Measurements from ENCODE around the gene DPH3. TPM values are rescaled to one million over a fixed set of nuclear protein-coding genes. Genes with fewer than 3 reads are reported as not detected.

DPH3 gene
- total and polyA plus RNA-seq, 10 of the 15 experiments (the other 5 are each of a cell fraction or from before 2014, with no cell fraction given): 10.8 to 71.8 (median 23.4) TPM

DNA sequence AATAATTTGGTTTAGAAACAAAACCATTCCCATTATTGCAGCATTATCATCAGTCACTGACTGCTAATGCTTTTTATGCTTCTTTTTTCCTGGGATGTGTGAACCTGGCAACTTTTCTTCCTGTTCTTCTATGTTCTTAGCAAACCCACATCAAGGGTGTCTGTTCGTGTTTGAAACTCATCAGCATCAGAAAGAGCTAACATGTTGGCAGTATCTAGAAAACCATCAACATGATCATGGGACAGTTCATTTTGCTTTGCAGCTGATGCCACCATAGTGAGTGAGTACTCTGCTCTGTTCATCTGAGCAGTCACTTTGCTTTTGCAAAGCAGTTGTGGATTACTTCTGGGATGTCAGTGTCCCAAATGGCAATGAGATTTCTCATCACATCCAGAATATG lies 5.9 kb downstream of the DPH3 start:
- Histone ChIP-seq H3K27ac (ENCODE audit: control insufficient read depth, insufficient read depth) (no peak overlapping the region), H3K27me3 (replicated peaks in 1 of 2; ENCODE audit: control insufficient read depth in 2 of 2, insufficient read depth in 2 of 2, low read length in 1 of 2) (no peaks in the 10 kb centered on the region), H4K20me1 (ENCODE audit: control insufficient read depth, insufficient read depth) (no peaks in the 10 kb centered on the region), H3K9me3 (replicated peaks; ENCODE audit: control insufficient read depth, insufficient read depth, low read length) (no peaks in the 10 kb centered on the region), H3K9ac (ENCODE audit: control insufficient read depth, insufficient read depth, low read length) (no peak overlapping the region), H3K4me2 (ENCODE audit: control insufficient read depth, insufficient read depth) (no peak overlapping the region), H3K4me3 (no peak overlapping the region), H3K36me3 (ENCODE audit: control insufficient read depth in 2 of 2, insufficient read depth in 2 of 2, low read length in 1 of 2) (peaks cover 0 to 2% of the 10 kb centered on the region in 2 experiments; a peak in 2 of 4 replicates), H3K4me1 (ENCODE audit: control insufficient read depth, insufficient read depth, low read length) (no peaks in the 10 kb centered on the region; the same call in 1 of the 2 replicates), H3K79me2 (ENCODE audit: control insufficient read depth, insufficient read depth, low read length) (peaks cover 12% of the 10 kb centered on the region), H2AFZ (ENCODE audit: control insufficient read depth, low read depth, low read length) (no peak overlapping the region)
- TF ChIP-seq SMARCA5 (IDR thresholded peaks at IDR 0.05): no peak
- TF ChIP-seq, protein P1, sequence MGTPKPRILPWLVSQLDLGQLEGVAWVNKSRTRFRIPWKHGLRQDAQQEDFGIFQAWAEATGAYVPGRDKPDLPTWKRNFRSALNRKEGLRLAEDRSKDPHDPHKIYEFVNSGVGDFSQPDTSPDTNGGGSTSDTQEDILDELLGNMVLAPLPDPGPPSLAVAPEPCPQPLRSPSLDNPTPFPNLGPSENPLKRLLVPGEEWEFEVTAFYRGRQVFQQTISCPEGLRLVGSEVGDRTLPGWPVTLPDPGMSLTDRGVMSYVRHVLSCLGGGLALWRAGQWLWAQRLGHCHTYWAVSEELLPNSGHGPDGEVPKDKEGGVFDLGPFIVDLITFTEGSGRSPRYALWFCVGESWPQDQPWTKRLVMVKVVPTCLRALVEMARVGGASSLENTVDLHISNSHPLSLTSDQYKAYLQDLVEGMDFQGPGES (IDR thresholded peaks at IDR 0.05): no peak
- TF ChIP-seq HDGF (IDR thresholded peaks at IDR 0.05): no peak
- TF ChIP-seq POLR2AphosphoS5 (IDR thresholded peaks at IDR 0.05; ENCODE audit: low read length): no peak
- no peak for TF ChIP-seq POLR2AphosphoS2 (IDR thresholded peaks at IDR 0.05; ENCODE audit: low read depth, low read length)
- TF ChIP-seq SMAD5 (IDR thresholded peaks at IDR 0.05; ENCODE audit: low read depth): no peak
- TF ChIP-seq MTA2 (IDR thresholded peaks at IDR 0.05; ENCODE audit: low read depth): no peak
- TF ChIP-seq ZNF24 (IDR thresholded peaks at IDR 0.05): no peak
- no peak for TF ChIP-seq MEF2B (IDR thresholded peaks at IDR 0.05; ENCODE audit: partially characterized antibody, poor library complexity, severe bottlenecking)
- TF ChIP-seq RB1 (IDR thresholded peaks at IDR 0.05; ENCODE audit: borderline replicate concordance): no peak
- TF ChIP-seq SREBF1 (IDR thresholded peaks at IDR 0.05; ENCODE audit: low read length): no peak
- TF ChIP-seq TARDBP (IDR thresholded peaks at IDR 0.05; ENCODE audit: borderline replicate concordance): no peak
- TF ChIP-seq, protein P2, sequence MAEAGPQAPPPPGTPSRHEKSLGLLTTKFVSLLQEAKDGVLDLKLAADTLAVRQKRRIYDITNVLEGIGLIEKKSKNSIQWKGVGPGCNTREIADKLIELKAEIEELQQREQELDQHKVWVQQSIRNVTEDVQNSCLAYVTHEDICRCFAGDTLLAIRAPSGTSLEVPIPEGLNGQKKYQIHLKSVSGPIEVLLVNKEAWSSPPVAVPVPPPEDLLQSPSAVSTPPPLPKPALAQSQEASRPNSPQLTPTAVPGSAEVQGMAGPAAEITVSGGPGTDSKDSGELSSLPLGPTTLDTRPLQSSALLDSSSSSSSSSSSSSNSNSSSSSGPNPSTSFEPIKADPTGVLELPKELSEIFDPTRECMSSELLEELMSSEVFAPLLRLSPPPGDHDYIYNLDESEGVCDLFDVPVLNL (IDR thresholded peaks at IDR 0.05; ENCODE audit: low read depth, low read length): no peak
- TF ChIP-seq RUNX3 (IDR thresholded peaks at IDR 0.05; ENCODE audit: low read length): no peak
- TF ChIP-seq, protein P3, sequence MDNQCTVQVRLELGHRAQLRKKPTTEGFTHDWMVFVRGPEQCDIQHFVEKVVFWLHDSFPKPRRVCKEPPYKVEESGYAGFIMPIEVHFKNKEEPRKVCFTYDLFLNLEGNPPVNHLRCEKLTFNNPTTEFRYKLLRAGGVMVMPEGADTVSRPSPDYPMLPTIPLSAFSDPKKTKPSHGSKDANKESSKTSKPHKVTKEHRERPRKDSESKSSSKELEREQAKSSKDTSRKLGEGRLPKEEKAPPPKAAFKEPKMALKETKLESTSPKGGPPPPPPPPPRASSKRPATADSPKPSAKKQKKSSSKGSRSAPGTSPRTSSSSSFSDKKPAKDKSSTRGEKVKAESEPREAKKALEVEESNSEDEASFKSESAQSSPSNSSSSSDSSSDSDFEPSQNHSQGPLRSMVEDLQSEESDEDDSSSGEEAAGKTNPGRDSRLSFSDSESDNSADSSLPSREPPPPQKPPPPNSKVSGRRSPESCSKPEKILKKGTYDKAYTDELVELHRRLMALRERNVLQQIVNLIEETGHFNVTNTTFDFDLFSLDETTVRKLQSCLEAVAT (IDR thresholded peaks at IDR 0.05): no peak
- TF ChIP-seq, protein P4, sequence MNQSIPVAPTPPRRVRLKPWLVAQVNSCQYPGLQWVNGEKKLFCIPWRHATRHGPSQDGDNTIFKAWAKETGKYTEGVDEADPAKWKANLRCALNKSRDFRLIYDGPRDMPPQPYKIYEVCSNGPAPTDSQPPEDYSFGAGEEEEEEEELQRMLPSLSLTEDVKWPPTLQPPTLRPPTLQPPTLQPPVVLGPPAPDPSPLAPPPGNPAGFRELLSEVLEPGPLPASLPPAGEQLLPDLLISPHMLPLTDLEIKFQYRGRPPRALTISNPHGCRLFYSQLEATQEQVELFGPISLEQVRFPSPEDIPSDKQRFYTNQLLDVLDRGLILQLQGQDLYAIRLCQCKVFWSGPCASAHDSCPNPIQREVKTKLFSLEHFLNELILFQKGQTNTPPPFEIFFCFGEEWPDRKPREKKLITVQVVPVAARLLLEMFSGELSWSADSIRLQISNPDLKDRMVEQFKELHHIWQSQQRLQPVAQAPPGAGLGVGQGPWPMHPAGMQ (IDR thresholded peaks at IDR 0.05; ENCODE audit: borderline replicate concordance): no peak
- TF ChIP-seq WRNIP1 (IDR thresholded peaks at IDR 0.05; ENCODE audit: borderline replicate concordance, low read depth, low read length): no peak
- TF ChIP-seq NFYA (IDR thresholded peaks at IDR 0.05; ENCODE audit: borderline replicate concordance, low read depth, low read length): no peak
- SMC1A ChIA-PET (ENCODE audit: uncharacterized antibody, unreplicated experiment): interaction anchor here (0.8 to 1.2 kb wide), 2 partner anchors 23 to 147 kb away, joined by 3 read pairs; no protein-coding TSS in a partner anchor
- FAIRE-seq: no peak
- intact Hi-C loops (cut with micrococcal nuclease; ENCODE audit: unreplicated experiment) (no loop called here), in situ Hi-C loops (cut with MboI) (no loop called here)
- RAD21 ChIA-PET (ENCODE audit: unreplicated experiment): no interaction called here
- BruUV-seq (replicated peaks): no TSS peak
- CTCF ChIA-PET: interaction anchor here (0.5 to 2.3 kb wide), 2 partner anchors 11 to 207 kb away, joined by 3 to 13 read pairs; no protein-coding TSS in a partner anchor
- ATAC-seq: no peak
- 35% methylated on average over 1 of the region's 1 CpG for WGBS (ENCODE audit: insufficient coverage, insufficient replicate concordance, low lambda C conversion rate, missing lambda C conversion rate)
- no peak for DNase-seq (ENCODE audit: low read depth, low spot score)
- POLR2A ChIA-PET: interaction anchor here (0.7 kb wide), 1 partner anchor 34 kb away, joined by 3 read pairs; no protein-coding TSS in a partner anchor

All from GM12878 (cell line).